Immature natural killer cell (primary cell): ENCODE results near the gene MYO1D. TPM values are rescaled to one million over a fixed set of nuclear protein-coding genes. Genes with fewer than 3 reads are reported as not detected.

ENCODE experiments used
- DNase-seq, 3 donors: peaks; one replicate each; pipeline ENCODE4 v3.0.0; 2022; ENCODE audit warnings: mixed read lengths in 1 of 3
- H3K27ac Mint-ChIP-seq, 6 donors: one replicate each; pipeline ENCODE4 v1.8.0; 2020; ENCODE audit warnings: mixed read lengths in 6 of 6, mild to moderate bottlenecking in 5 of 6, inconsistent platforms in 4 of 6, moderate library complexity in 3 of 6
- H3K27me3 Mint-ChIP-seq, 3 donors: one replicate each; pipeline ENCODE4 v1.8.0; 2020 to 2021; ENCODE audit warnings: low read depth in 3 of 3, mild to moderate bottlenecking in 3 of 3, mixed read lengths in 3 of 3, moderate library complexity in 3 of 3, inconsistent platforms in 1 of 3
- H3K36me3 Mint-ChIP-seq, 3 donors: one replicate each; pipeline ENCODE4 v1.8.0; 2020; ENCODE audit warnings: mixed read lengths in 3 of 3, inconsistent platforms in 2 of 3, mild to moderate bottlenecking in 2 of 3
- H3K4me1 Mint-ChIP-seq, 2 donors: one replicate each; pipeline ENCODE4 v1.8.0; 2020; ENCODE audit warnings: inconsistent platforms in 2 of 2, mild to moderate bottlenecking in 2 of 2, mixed read lengths in 2 of 2, moderate library complexity in 1 of 2
- H3K4me3 Mint-ChIP-seq, 5 donors: one replicate each; pipeline ENCODE4 v1.8.0; 2020; ENCODE audit warnings: mild to moderate bottlenecking in 5 of 5, mixed read lengths in 5 of 5, inconsistent platforms in 3 of 5, moderate library complexity in 3 of 5
- H3K9me3 Mint-ChIP-seq, 6 donors: one replicate each; pipeline ENCODE4 v1.8.0; 2020; ENCODE audit warnings: mild to moderate bottlenecking in 6 of 6, mixed read lengths in 6 of 6, inconsistent platforms in 4 of 6, moderate library complexity in 3 of 6
- polyA plus RNA-seq, 3 donors: library from polyadenylated mRNA; unstranded; fragments of 300-500 nt; fragmentation: Illumina TruSeq; gene quantifications; one replicate each; pipeline ENCODE4 v1.2.3, GENCODE V29; 2021

The MYO1D gene
- polyA plus RNA-seq, 3 donors from 2014 or later, result 2.0 to 7.9 TPM; not detected in 1

- peaks cover 4 to 21% (median 9%) of the 10 kb centered on the region in 3 donors for H3K27me3 Mint-ChIP-seq
- DNase-seq, result no peak
- H3K4me3 Mint-ChIP-seq, result no peak overlapping the region
- no peak overlapping the region for H3K27ac Mint-ChIP-seq
- H3K36me3 Mint-ChIP-seq, result no peaks in the 10 kb centered on the region
- H3K4me1 Mint-ChIP-seq, result peaks cover 2 to 7% of the 10 kb centered on the region in 2 donors
- H3K9me3 Mint-ChIP-seq, result no peaks in the 10 kb centered on the region
These were observed 14.9 kb downstream of the MYO1D start for GRCh38 chr17:32861981-32862380.

DNA sequence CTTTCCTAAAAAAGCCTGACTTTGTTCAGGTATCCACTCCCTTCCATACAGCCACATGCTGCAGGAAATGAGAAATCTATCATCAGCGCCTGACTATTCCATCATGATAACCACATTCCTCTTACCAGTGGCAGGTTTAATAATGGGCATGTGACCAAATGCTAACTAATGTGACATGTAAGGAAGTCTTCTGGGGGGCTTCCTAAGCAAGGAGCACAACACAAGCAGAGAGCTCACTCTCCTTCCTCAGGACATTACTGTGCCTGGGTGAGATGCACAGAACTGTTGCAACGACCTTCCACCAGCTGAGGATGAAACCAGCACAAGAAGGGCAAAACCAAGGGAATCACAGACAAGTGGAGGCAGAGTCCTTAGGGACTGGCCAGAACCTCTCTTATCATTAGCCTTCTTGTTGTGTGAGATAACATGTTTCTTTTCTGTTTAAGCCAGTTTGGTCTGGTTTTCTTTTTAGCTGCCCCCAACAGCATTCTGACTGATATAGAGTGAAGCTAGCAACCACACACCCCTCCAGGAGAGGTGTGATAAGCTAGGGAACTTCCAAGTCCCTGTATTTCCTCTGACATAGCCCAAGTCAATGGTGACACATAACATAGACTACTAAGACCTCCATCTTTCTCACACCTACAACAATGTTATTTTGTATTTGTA, 16.9 kb downstream of the MYO1D start:
- Mint-ChIP-seq H3K4me3 (no peak overlapping the region), H3K27me3 (peaks cover 3 to 10% (median 4%) of the 10 kb centered on the region in 3 donors), H3K27ac (no peak overlapping the region), H3K36me3 (no peaks in the 10 kb centered on the region), H3K4me1 (peaks cover 2 to 7% of the 10 kb centered on the region in 2 donors), H3K9me3 (no peaks in the 10 kb centered on the region)
- DNase-seq, result no peak

DNA sequence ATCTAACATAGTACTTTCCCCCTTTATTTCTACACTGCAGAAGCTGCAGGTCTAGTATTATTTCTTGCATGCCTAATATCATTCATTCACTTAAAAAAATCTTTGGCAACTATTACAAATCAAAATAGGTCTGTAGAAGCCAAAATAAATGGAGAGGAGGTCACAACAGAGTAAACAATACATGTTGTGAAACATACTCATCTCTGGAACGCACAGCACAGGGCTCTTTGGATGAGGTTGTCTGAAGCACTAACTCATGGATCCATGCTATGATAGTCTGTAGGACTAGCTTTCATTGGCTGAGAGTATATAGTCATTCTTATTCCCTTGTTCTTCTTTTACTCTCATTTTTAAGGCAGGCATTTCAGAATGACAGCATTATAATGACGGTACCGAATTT, 21.3 kb downstream of the MYO1D start:
- Mint-ChIP-seq H3K36me3 (no peaks in the 10 kb centered on the region), H3K4me3 (no peak overlapping the region), H3K4me1 (peaks cover 2 to 7% of the 10 kb centered on the region in 2 donors), H3K9me3 (no peaks in the 10 kb centered on the region), H3K27ac (no peak overlapping the region), H3K27me3 (peaks cover 0 to 5% (median 4%) of the 10 kb centered on the region in 3 donors)
- DNase-seq, result no peak

DNA sequence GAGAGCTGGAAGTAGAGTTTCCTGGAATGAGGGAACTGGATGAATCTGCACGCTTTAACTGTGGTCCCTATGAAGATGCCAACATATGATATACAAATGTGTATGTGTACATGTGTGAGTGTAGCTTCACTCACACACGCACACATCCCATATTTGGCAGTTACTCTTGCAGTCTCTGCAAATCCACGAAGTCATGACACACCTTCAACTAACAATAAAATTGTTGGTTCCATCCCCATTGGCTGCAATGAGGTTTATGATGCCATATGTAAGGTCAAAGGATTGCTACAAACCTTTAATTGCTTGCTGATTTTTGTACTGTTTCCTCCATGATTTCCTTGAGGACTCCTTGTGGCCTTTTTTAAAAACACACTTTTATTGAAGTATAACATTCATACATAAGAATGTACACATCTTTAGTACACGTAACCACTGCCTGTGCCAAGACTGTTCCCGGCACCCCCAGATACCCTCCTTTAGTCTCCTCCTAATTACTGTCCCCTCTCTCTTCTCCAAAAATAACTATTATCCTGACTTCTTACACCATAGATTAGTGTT, 22.0 kb downstream of the MYO1D start:
- no peaks in the 10 kb centered on the region for H3K9me3 Mint-ChIP-seq
- no peak overlapping the region for H3K4me3 Mint-ChIP-seq
- no peak for DNase-seq
- peaks cover 0 to 5% (median 4%) of the 10 kb centered on the region in 3 donors for H3K27me3 Mint-ChIP-seq
- H3K27ac Mint-ChIP-seq, result no peak overlapping the region
- H3K36me3 Mint-ChIP-seq, result no peaks in the 10 kb centered on the region
- H3K4me1 Mint-ChIP-seq, result no peaks in the 10 kb centered on the region

- H3K36me3 Mint-ChIP-seq, result no peaks in the 10 kb centered on the region
- peaks cover 0 to 5% (median 4%) of the 10 kb centered on the region in 3 donors for H3K27me3 Mint-ChIP-seq
- no peak overlapping the region for H3K27ac Mint-ChIP-seq
- no peak overlapping the region for H3K4me3 Mint-ChIP-seq
- H3K9me3 Mint-ChIP-seq, result no peaks in the 10 kb centered on the region
- no peaks in the 10 kb centered on the region for H3K4me1 Mint-ChIP-seq
- no peak for DNase-seq
These were observed 22.7 kb downstream of the MYO1D start for GRCh38 chr17:32854207-32854606.

- no peaks in the 10 kb centered on the region for H3K36me3 Mint-ChIP-seq
- no peak overlapping the region for H3K27ac Mint-ChIP-seq
- no peaks in the 10 kb centered on the region for H3K4me1 Mint-ChIP-seq
- no peak overlapping the region for H3K4me3 Mint-ChIP-seq
- H3K9me3 Mint-ChIP-seq, result no peaks in the 10 kb centered on the region
- no peak for DNase-seq
- H3K27me3 Mint-ChIP-seq, result peaks cover 2 to 8% (median 4%) of the 10 kb centered on the region in 3 donors
These were observed 24.1 kb downstream of the MYO1D start for GRCh38 chr17:32852811-32853210.

DNA sequence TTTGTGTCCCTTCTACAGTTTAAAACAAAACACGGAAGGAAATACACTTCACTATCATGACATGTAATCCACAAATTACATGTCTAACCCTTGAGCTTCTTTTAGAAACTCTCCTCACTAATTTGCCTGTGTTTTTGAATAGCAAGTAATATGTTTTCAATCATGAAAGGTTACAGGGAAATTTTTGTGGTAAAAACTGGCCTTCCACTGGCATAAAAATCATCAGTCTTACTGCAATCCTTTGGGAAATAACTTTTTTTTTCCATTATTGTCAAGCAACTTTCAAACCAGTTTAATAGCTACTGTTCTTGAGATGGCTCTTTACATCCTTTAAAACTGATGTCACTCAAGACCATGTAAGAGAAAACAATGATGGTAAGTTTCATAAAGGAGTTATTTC, 27.0 kb downstream of the MYO1D start:
- Mint-ChIP-seq H3K4me1 (no peaks in the 10 kb centered on the region), H3K27me3 (peaks cover 2 to 8% (median 6%) of the 10 kb centered on the region in 3 donors), H3K4me3 (no peak overlapping the region), H3K36me3 (no peaks in the 10 kb centered on the region), H3K9me3 (no peaks in the 10 kb centered on the region), H3K27ac (no peak overlapping the region)
- DNase-seq, result no peak

GRCh38 chr17:32847977-32848376, 28.9 kb downstream of the MYO1D start:
- peaks cover 2 to 8% (median 5%) of the 10 kb centered on the region in 3 donors for H3K27me3 Mint-ChIP-seq
- no peak overlapping the region for H3K4me3 Mint-ChIP-seq
- H3K9me3 Mint-ChIP-seq, result no peaks in the 10 kb centered on the region
- no peak overlapping the region for H3K27ac Mint-ChIP-seq
- no peak for DNase-seq
- no peaks in the 10 kb centered on the region for H3K36me3 Mint-ChIP-seq
- H3K4me1 Mint-ChIP-seq, result no peaks in the 10 kb centered on the region

DNA sequence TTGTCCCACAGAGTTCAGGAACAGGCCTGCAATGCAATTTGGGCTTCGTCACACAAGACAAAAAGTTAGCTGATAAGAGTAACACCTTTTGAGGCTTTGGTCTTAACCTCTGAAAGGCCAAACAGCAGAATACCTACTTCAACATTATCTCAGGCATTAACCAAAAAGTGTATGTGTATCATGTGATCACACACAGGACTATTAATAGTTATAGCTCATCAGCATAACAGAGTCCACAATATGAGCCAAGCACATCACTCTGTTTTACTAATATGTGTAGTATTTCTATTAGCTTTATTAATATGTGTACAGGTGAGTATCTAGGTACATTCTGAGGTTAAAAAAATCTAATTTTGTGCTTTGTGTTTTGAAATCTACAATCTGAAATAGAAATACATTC, 30.8 kb downstream of the MYO1D start:
- Mint-ChIP-seq H3K4me3 (no peak overlapping the region), H3K36me3 (no peaks in the 10 kb centered on the region), H3K27ac (no peak overlapping the region), H3K4me1 (no peaks in the 10 kb centered on the region), H3K9me3 (no peaks in the 10 kb centered on the region), H3K27me3 (peaks cover 2 to 6% (median 3%) of the 10 kb centered on the region in 3 donors)
- DNase-seq, result no peak

GRCh38 chr17:32840241-32840640, 36.7 kb downstream of the MYO1D start:
- H3K36me3 Mint-ChIP-seq, result no peaks in the 10 kb centered on the region

DNA sequence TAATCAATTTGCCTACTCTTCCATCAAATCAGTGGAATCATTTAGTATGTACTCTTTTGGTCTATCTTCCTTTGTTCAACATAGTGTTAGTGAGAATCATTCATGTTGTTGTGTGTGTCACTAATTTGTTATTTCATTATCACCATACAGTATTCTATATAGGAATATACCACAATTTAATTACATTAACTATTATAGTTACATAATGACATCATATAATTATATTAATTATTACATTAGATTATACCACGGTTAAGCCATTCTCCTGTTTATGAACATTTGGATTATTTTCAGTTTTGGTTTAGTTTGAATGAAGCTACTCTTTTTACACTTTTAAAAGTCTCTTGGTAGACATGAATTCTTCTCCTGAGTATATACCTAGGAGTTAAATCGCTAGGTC, 40.4 kb downstream of the MYO1D start:
- H3K4me3 Mint-ChIP-seq, result no peak overlapping the region
- no peaks in the 10 kb centered on the region for H3K36me3 Mint-ChIP-seq
- no peaks in the 10 kb centered on the region for H3K9me3 Mint-ChIP-seq
- no peaks in the 10 kb centered on the region for H3K4me1 Mint-ChIP-seq
- no peak for DNase-seq
- no peak overlapping the region for H3K27ac Mint-ChIP-seq
- peaks cover 2 to 4% (median 3%) of the 10 kb centered on the region in 3 donors for H3K27me3 Mint-ChIP-seq

More at GRCh38 chr17:32840241-32840640, 36.7 kb downstream of the MYO1D start:
- Mint-ChIP-seq H3K27ac (no peak overlapping the region), H3K4me3 (no peak overlapping the region), H3K27me3 (peaks cover 0 to 1% (median 0%) of the 10 kb centered on the region in 3 donors), H3K4me1 (no peaks in the 10 kb centered on the region), H3K9me3 (no peaks in the 10 kb centered on the region)
- DNase-seq, result no peak

DNA sequence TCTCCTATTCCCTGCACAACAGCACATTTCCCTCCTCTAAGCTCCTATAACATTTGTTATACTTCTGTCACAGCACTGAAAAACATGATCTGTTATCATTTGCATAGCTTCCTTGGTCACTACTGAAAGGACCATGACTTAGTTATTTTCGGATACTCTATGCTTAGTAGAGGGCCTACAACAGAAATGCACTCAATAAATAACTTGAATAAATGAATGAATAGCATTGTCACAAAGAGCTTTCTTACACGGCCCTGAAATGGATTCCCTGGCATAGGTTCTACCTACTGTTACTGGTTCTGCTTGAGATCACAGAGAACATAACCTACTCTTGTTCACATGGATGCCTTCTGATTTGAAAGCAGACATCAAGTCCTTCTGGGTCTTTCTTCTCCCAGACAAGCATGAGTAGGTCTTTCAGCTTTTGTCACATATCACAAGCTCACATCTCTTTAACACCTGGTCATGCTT, 41.6 kb downstream of the MYO1D start:
- no peak overlapping the region for H3K27ac Mint-ChIP-seq
- peaks cover 2 to 4% (median 3%) of the 10 kb centered on the region in 3 donors for H3K27me3 Mint-ChIP-seq
- no peak overlapping the region for H3K4me3 Mint-ChIP-seq
- no peaks in the 10 kb centered on the region for H3K4me1 Mint-ChIP-seq
- H3K36me3 Mint-ChIP-seq, result no peaks in the 10 kb centered on the region
- H3K9me3 Mint-ChIP-seq, result no peaks in the 10 kb centered on the region
- no peak for DNase-seq

DNA sequence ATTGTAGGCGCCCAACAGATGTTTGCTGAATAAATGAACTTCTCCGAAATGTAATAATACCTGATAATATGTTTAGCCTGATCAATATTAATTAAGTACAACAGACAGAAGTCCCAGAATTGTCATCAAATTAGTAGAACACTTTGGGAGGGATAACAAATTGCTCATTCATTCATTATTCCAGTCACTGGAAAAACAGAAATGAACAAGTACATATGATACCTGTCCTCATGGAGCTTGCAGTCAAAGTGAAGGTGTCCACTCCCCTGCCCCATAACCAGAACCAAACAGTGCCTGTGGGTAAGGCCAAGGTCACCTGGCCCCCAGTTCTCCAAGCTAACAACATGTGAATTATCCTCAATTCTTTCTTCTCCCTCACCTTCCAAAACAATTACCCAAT, 42.8 kb downstream of the MYO1D start:
- Mint-ChIP-seq H3K36me3 (no peaks in the 10 kb centered on the region), H3K4me3 (no peak overlapping the region), H3K27me3 (peaks cover 3 to 5% (median 4%) of the 10 kb centered on the region in 3 donors), H3K4me1 (no peaks in the 10 kb centered on the region), H3K27ac (no peak overlapping the region), H3K9me3 (no peaks in the 10 kb centered on the region)
- DNase-seq, result no peak

DNA sequence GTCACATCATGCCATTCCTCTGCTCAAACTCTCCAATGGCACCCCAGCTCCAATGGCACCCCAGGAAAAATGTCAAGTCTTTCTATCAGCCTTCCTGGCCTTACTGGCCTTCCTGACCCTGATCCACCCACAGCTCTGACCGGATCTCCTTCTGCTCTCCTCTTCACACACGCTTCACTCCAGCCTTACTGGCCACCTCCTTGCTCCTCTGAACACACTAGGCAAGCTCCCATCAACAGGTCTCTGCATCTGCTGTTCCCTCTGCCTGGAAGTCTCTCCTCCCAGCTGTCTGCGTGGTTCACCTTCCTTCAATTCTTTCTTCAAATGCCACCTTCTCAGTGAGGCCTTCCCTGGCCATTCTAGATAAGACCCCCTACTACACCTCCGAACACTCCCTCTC, 43.4 kb downstream of the MYO1D start:
- Mint-ChIP-seq H3K36me3 (no peaks in the 10 kb centered on the region), H3K4me3 (no peak overlapping the region), H3K27me3 (peaks cover 3 to 5% (median 4%) of the 10 kb centered on the region in 3 donors), H3K27ac (no peak overlapping the region), H3K9me3 (no peaks in the 10 kb centered on the region), H3K4me1 (no peaks in the 10 kb centered on the region)
- DNase-seq, result no peak

DNA sequence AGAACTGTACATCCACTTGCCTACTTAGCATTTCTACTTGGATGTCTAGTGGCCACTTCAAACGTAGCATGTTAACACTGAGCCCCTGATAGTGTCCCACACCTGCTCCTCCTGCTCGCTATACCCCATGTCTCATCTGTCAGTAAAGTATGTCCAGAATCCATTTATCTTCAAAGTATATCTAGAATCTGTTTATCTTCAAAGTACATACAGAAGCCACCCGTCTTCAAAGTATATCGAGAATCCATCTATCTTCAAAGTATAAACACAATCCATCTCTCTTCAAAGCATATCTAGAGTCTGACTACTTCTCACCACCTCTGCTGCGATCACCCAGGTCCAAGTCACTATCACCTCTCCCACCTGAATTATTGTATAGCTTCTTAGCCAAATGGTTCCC, 43.8 kb downstream of the MYO1D start:
- H3K27ac Mint-ChIP-seq, result no peak overlapping the region
- no peaks in the 10 kb centered on the region for H3K4me1 Mint-ChIP-seq
- H3K4me3 Mint-ChIP-seq, result no peak overlapping the region
- DNase-seq, result no peak
- no peaks in the 10 kb centered on the region for H3K36me3 Mint-ChIP-seq
- H3K9me3 Mint-ChIP-seq, result no peaks in the 10 kb centered on the region
- peaks cover 3 to 5% (median 4%) of the 10 kb centered on the region in 3 donors for H3K27me3 Mint-ChIP-seq
